RWPE2 (cell line): ENCODE measurements around the gene WDR62.

Experiments
- ATAC-seq: fragments of 200-7000 bp; cut with Tn5 transposase; 3 replicates; pipeline ENCODE4 v1.9.1; 2021; ENCODE audit warnings: low read depth
- DNase-seq: peaks from one replicate; pipeline ENCODE4 v3.0.0-alpha.2; 2020; ENCODE audit warnings: low spot score
- H3K27ac ChIP-seq: fragments of 450-650 bp; 2 replicates; pipeline ENCODE4 v1.5.1; 2017; ENCODE audit warnings: mild to moderate bottlenecking; ENCODE audit not compliant: poor library complexity, severe bottlenecking
- H3K27me3 ChIP-seq: fragments of 250-450 bp; sonication (Bioruptor Pico); 2 replicates; pipeline ENCODE4 v1.5.1; 2021; ENCODE audit warnings: mild to moderate bottlenecking, moderate library complexity; ENCODE audit not compliant: insufficient read depth, poor library complexity, severe bottlenecking
- H3K36me3 ChIP-seq: fragments of 250-450 bp; sonication (Bioruptor Pico); 2 replicates; pipeline ENCODE4 v1.5.1; 2020; ENCODE audit warnings: low read depth, mild to moderate bottlenecking, moderate library complexity
- H3K4me1 ChIP-seq: fragments of 250-450 bp; sonication (Bioruptor Pico); 2 replicates; pipeline ENCODE4 v1.5.1; 2021; ENCODE audit warnings: mild to moderate bottlenecking, moderate library complexity; ENCODE audit not compliant: insufficient read depth, poor library complexity, severe bottlenecking
- H3K4me3 ChIP-seq: fragments of 250-450 bp; sonication (Bioruptor Pico); 2 replicates; pipeline ENCODE4 v1.5.1; 2021; ENCODE audit warnings: mild to moderate bottlenecking, moderate library complexity; ENCODE audit not compliant: severe bottlenecking
- H3K9me3 ChIP-seq: fragments of 250-450 bp; sonication (Bioruptor Pico); 2 replicates; pipeline ENCODE4 v1.5.1; 2021; ENCODE audit warnings: mild to moderate bottlenecking, moderate library complexity; ENCODE audit not compliant: severe bottlenecking
- CTCF ChIP-seq: fragments of 450-650 bp; IDR thresholded peaks from one replicate; pipeline ENCODE4 v1.5.1; 2017; ENCODE audit warnings: mild to moderate bottlenecking, moderate library complexity; ENCODE audit not compliant: poor library complexity, severe bottlenecking

The WDR62 gene

DNA sequence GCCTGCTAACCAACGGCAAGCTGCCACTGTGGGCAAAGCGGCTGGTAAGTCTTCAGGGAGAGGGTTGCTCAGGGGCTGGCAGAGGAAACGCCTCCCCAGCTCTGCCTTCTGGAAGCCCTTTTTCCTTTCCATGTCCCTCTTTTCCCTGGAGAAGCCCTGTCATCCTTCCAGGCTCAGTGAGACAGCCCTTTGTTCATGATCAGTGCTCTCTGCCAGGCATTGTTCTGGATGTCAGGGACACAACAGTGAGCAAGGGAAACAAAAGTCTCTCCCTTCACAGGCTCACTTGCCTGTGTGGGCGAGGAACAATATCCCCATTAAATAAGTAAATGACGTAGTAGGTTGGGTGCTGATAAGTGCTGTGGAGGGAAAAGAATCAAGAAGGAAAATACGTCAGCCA, 42.3 kb downstream of the WDR62 start:
- Histone ChIP-seq H3K9me3 (no peaks in the 10 kb centered on the region), H3K27ac (no peak overlapping the region), H3K27me3 (no peaks in the 10 kb centered on the region), H3K36me3 (peaks cover 27% of the 10 kb centered on the region), H3K4me1 (no peaks in the 10 kb centered on the region), H3K4me3 (no peak overlapping the region)
- DNase-seq = no peak
- no peak for TF ChIP-seq CTCF
- ATAC-seq = no peak

- Histone ChIP-seq H3K4me1 (no peaks in the 10 kb centered on the region), H3K9me3 (no peaks in the 10 kb centered on the region), H3K36me3 (peaks cover 31% of the 10 kb centered on the region), H3K4me3 (no peak overlapping the region), H3K27ac (no peak overlapping the region), H3K27me3 (no peaks in the 10 kb centered on the region)
- ATAC-seq = no peak
- DNase-seq = no peak
- TF ChIP-seq CTCF = no peak
Measured at GRCh38 chr19:36099166-36099785, 44.6 kb downstream of the WDR62 start.

DNA sequence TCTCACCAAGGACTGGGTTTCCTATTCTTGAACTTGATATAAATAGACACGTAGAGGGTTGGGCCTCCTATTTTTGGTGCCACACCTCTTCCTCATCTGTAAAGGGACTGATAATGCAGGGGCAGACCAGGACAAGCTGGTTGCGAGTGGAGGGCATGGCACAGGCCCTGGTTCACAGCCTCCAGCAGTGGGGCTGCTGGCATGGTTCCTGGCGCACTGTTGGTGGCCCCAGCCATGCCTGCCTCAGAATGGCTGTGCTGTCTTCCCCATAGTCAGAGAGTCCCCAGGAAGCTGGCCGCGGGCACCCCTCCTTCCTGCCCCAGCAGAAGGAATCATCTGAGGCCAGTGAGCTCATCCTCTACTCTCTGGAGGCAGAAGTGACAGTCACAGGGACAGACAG, 45.8 kb downstream of the WDR62 start:
- Histone ChIP-seq H3K9me3 (no peaks in the 10 kb centered on the region), H3K27me3 (no peaks in the 10 kb centered on the region), H3K36me3 (peaks cover 31% of the 10 kb centered on the region), H3K4me3 (no peak overlapping the region), H3K27ac (no peak overlapping the region), H3K4me1 (no peaks in the 10 kb centered on the region)
- TF ChIP-seq CTCF = no peak
- DNase-seq (no peak), ATAC-seq (no peak)

DNA sequence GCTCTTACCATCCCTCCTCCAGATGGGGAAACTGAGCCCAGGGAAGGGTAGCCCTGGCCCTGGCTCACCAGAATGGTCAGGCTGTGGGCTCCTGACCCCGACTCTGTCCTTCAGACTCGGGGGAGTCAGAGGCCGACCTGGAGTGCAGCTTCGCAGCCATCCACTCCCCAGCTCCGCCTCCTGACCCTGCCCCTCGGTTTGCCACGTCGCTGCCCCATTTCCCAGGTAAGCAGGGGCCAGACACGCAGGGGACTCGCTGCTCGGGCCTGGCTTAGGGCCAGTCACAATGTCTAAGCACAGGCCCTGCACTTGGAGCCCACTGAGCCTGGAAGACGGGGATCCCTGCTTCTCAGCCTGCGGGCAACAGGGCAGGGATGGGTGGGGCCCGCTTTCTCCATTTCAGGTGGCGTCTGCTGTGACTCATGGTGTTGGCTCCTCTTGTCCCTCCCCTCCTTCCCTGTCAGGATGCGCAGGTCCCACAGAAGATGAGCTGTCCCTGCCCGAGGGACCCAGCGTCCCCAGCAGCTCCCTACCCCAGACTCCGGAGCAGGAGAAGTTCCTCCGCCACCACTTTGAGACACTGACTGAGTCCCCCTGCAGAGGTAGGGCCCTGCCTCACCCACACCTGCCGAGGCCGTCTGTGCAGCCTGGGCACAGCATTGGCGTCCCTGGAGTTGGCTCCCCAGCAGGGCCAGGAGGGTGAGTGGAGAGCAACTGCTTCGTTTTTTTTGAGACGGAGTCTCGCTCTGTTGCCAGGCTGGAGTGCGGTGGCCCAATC, 47.0 kb downstream of the WDR62 start:
- H3K4me1 ChIP-seq = no peaks in the 10 kb centered on the region
- no peaks in the 10 kb centered on the region for H3K9me3 ChIP-seq
- no peak overlapping the region for H3K4me3 ChIP-seq
- peaks cover 31% of the 10 kb centered on the region for H3K36me3 ChIP-seq
- H3K27ac ChIP-seq = no peak overlapping the region
- no peaks in the 10 kb centered on the region for H3K27me3 ChIP-seq
- ATAC-seq = peak; percentile 38; the same call in 1 of the 3 replicates
- no peak for DNase-seq
- TF ChIP-seq CTCF = no peak

- TF ChIP-seq CTCF = no peak
- peaks cover 31% of the 10 kb centered on the region for H3K36me3 ChIP-seq
- no peak overlapping the region for H3K27ac ChIP-seq
- ATAC-seq (no peak), DNase-seq (no peak)
- H3K27me3 ChIP-seq = no peaks in the 10 kb centered on the region
- no peaks in the 10 kb centered on the region for H3K9me3 ChIP-seq
- H3K4me3 ChIP-seq = no peak overlapping the region
- no peaks in the 10 kb centered on the region for H3K4me1 ChIP-seq
Measured at GRCh38 chr19:36103040-36103626, 48.4 kb downstream of the WDR62 start.
